H1 (cell line): ENCODE data around the gene ELANE. TPM values are rescaled to one million over a fixed set of nuclear protein-coding genes. Genes with fewer than 3 reads are reported as not detected.

ENCODE experiments used
- CTCF ChIA-PET: fragments of 300-600 bp; sonication (Branson Sonifier 250); formaldehyde crosslinking; loops from one replicate; lab custom pipeline; 2021; ENCODE audit not compliant: partially characterized antibody; lab: Charles Lee
- POLR2A ChIA-PET: fragments of 300-600 bp; sonication (Branson Sonifier 250); formaldehyde crosslinking; loops from one replicate; lab custom pipeline; 2021; ENCODE audit warnings: inconsistent platforms; ENCODE audit not compliant: partially characterized antibody; lab: Charles Lee
- DNase-seq, 2 experiments: peaks; one replicate each; pipeline versions ENCODE4 v3.0.0 to v3.0.0-alpha.2; 2010 to 2022; ENCODE audit warnings: low spot score in 2 of 2, low read depth in 1 of 2, mixed read lengths in 1 of 2
- FAIRE-seq: peaks from 2 replicates; lab custom pipeline; 2011; peaks lifted over from hg19 to GRCh38; lab: Jason Lieb, UNC
- H2AFZ ChIP-seq: 2 replicates; pipeline ENCODE4 v1.8.1; 2012; ENCODE audit warnings: low read length, inconsistent platforms
- H2AK5ac ChIP-seq: 2 replicates; pipeline ENCODE4 v1.6.1; 2013; ENCODE audit warnings: low read depth, low read length
- H2BK120ac ChIP-seq: replicated peaks from 2 replicates; pipeline ENCODE3; 2013; ENCODE audit warnings: low read depth, low read length, inconsistent platforms
- H2BK12ac ChIP-seq: 2 replicates; pipeline ENCODE4 v1.6.1; 2013; ENCODE audit warnings: low read depth, low read length
- H2BK15ac ChIP-seq: 2 replicates; pipeline ENCODE4 v1.6.1; 2013; ENCODE audit warnings: low read length
- H2BK20ac ChIP-seq: 2 replicates; pipeline ENCODE4 v1.6.1; 2013; ENCODE audit warnings: low read length
- H2BK5ac ChIP-seq: 2 replicates; pipeline ENCODE4 v1.6.1; 2013; ENCODE audit warnings: low read depth, low read length
- H3K14ac ChIP-seq: 2 replicates; pipeline ENCODE4 v1.6.1; 2013; ENCODE audit warnings: inconsistent platforms; ENCODE audit not compliant: insufficient read length
- H3K18ac ChIP-seq: 2 replicates; pipeline ENCODE4 v1.6.1; 2013; ENCODE audit warnings: low read length; ENCODE audit errors: extremely low read depth
- H3K23ac ChIP-seq: 2 replicates; pipeline ENCODE4 v1.6.1; 2013; ENCODE audit warnings: inconsistent platforms; ENCODE audit not compliant: insufficient read length
- H3K23me2 ChIP-seq: 2 replicates; pipeline ENCODE4 v1.6.1; 2013; ENCODE audit warnings: low read depth, low read length
- H3K27ac ChIP-seq: 2 replicates; pipeline ENCODE4 v1.6.1; 2011; ENCODE audit warnings: low read depth, low read length, inconsistent platforms
- H3K27me3 ChIP-seq, 4 experiments: replicated peaks in 1 of 4; 1 replicate in 1 of 4; 2 replicates in 3 of 4; pipeline versions ENCODE4 v1.6.1 to v1.8.1; 2011 to 2013; ENCODE audit warnings: low read length in 3 of 4, mild to moderate bottlenecking in 3 of 4, inconsistent platforms in 2 of 4, mixed read lengths in 2 of 4, moderate library complexity in 1 of 4; ENCODE audit not compliant: control insufficient read depth in 3 of 4, insufficient read depth in 3 of 4; ENCODE audit errors: extremely low read depth in 1 of 4
- H3K36me3 ChIP-seq, 4 experiments: 2 replicates each; pipeline versions ENCODE4 v1.6.1 to v1.8.1; 2011 to 2013; ENCODE audit warnings: mild to moderate bottlenecking in 4 of 4, low read length in 3 of 4, moderate library complexity in 2 of 4, control low read depth in 1 of 4, inconsistent platforms in 1 of 4; ENCODE audit not compliant: insufficient read depth in 4 of 4, control insufficient read depth in 2 of 4
- H3K4ac ChIP-seq: replicated peaks from 2 replicates; pipeline ENCODE3; 2013; ENCODE audit warnings: low read length, low read depth, mixed read lengths, inconsistent platforms; ENCODE audit not compliant: insufficient read length
- H3K4me1 ChIP-seq, 4 experiments: replicated peaks in 1 of 4; 1 replicate in 1 of 4; 2 replicates in 3 of 4; pipeline versions ENCODE4 v1.6.1 to v1.8.1; 2011 to 2013; ENCODE audit warnings: low read length in 3 of 4, inconsistent platforms in 2 of 4, mixed read lengths in 1 of 4; ENCODE audit not compliant: insufficient read depth in 4 of 4, control insufficient read depth in 3 of 4
- H3K4me2 ChIP-seq, 2 experiments: 2 replicates each; pipeline versions ENCODE4 v1.6.1 to v1.8.1; 2011 to 2013; ENCODE audit warnings: low read depth in 2 of 2, low read length in 2 of 2, control low read depth in 1 of 2, inconsistent platforms in 1 of 2, mild to moderate bottlenecking in 1 of 2; ENCODE audit not compliant: insufficient read depth in 1 of 2
- H3K4me3 ChIP-seq, 4 experiments: fragments of 200-600, 300-600 bp in 1 of 4; sonication (generic), shearing (Covaris generic), sonication (Bioruptor Twin) in 1 of 4; 2 replicates each; pipeline versions ENCODE4 v1.5.1 to v1.8.1; 2011 to 2016; ENCODE audit warnings: low read length in 4 of 4, low read depth in 3 of 4, control low read depth in 2 of 4, inconsistent platforms in 2 of 4, mild to moderate bottlenecking in 2 of 4, mixed read lengths in 1 of 4, moderate library complexity in 1 of 4; ENCODE audit not compliant: insufficient read depth in 2 of 4; ENCODE audit errors: extremely low read depth in 1 of 4
- H3K56ac ChIP-seq: replicated peaks from 2 replicates; pipeline ENCODE3; 2013; ENCODE audit warnings: low read depth, mild to moderate bottlenecking, mixed read lengths, low read length, inconsistent platforms; ENCODE audit not compliant: insufficient read length
- H3K79me1 ChIP-seq: 2 replicates; pipeline ENCODE4 v1.6.1; 2013; ENCODE audit warnings: low read depth, low read length, control low read depth
- H3K79me2 ChIP-seq, 2 experiments: 2 replicates each; pipeline versions ENCODE4 v1.6.1 to v1.8.1; 2012 to 2013; ENCODE audit warnings: low read length in 2 of 2, mild to moderate bottlenecking in 2 of 2, inconsistent platforms in 1 of 2; ENCODE audit not compliant: insufficient read depth in 2 of 2, control insufficient read depth in 1 of 2
- H3K9ac ChIP-seq, 4 experiments: replicated peaks in 1 of 4; 1 replicate in 1 of 4; 2 replicates in 3 of 4; pipeline versions ENCODE4 v1.6.1 to v1.8.1; 2011 to 2013; ENCODE audit warnings: low read depth in 3 of 4, low read length in 3 of 4, control low read depth in 2 of 4, mild to moderate bottlenecking in 2 of 4, moderate library complexity in 2 of 4, inconsistent platforms in 1 of 4; ENCODE audit errors: extremely low read depth in 1 of 4
- H3K9me3 ChIP-seq, 2 experiments: 2 replicates each; pipeline versions ENCODE4 v1.6.1 to v1.8.1; 2012 to 2013; ENCODE audit warnings: mild to moderate bottlenecking in 2 of 2, moderate library complexity in 2 of 2, control low read depth in 1 of 2, inconsistent platforms in 1 of 2, low read depth in 1 of 2, low read length in 1 of 2, mixed read lengths in 1 of 2; ENCODE audit not compliant: insufficient read depth in 2 of 2
- H4K20me1 ChIP-seq, 2 experiments: replicated peaks in 1 of 2; 2 replicates each; pipeline versions ENCODE3 to v1.8.1; 2011 to 2013; ENCODE audit warnings: inconsistent platforms in 2 of 2, low read length in 2 of 2, mild to moderate bottlenecking in 1 of 2; ENCODE audit not compliant: insufficient read depth in 2 of 2, control insufficient read depth in 1 of 2
- H4K5ac ChIP-seq: 2 replicates; pipeline ENCODE4 v1.6.1; 2013; ENCODE audit warnings: low read length, low read depth, mixed read lengths, inconsistent platforms; ENCODE audit not compliant: insufficient read length
- H4K8ac ChIP-seq: 2 replicates; pipeline ENCODE4 v1.8.0; 2013; ENCODE audit warnings: mild to moderate bottlenecking, moderate library complexity, low read length, inconsistent platforms; ENCODE audit not compliant: insufficient read depth; ENCODE audit errors: extremely low read depth
- H4K91ac ChIP-seq: replicated peaks from 2 replicates; pipeline ENCODE3; 2013; ENCODE audit warnings: low read length, mixed read lengths, inconsistent platforms; ENCODE audit not compliant: insufficient read length
- KDM1A ChIP-seq: fragments of 200-600, 300-600 bp; sonication (generic); IDR thresholded peaks from 2 replicates; pipeline ENCODE4 v1.7.1; 2016; ENCODE audit warnings: mild to moderate bottlenecking, low read length, borderline replicate concordance
- SIRT6 ChIP-seq: IDR thresholded peaks from one replicate; pipeline ENCODE4 v1.7.1; 2012; ENCODE audit warnings: low read length, inconsistent platforms
- WGBS, 2 experiments: shearing (Covaris generic) in 1 of 2; methylation state at CpG; one replicate each; pipeline versions ENCODE4 v1.1.6 to v1.1.7; 2013 to 2015; ENCODE audit warnings: low lambda C conversion rate in 2 of 2, mixed read lengths in 2 of 2, inconsistent platforms in 1 of 2, low coverage in 1 of 2, missing lambda C conversion rate in 1 of 2; ENCODE audit not compliant: insufficient replicate concordance in 2 of 2, insufficient coverage in 1 of 2, insufficient read length in 1 of 2; ENCODE audit errors: extremely low coverage in 1 of 2, missing lambda C conversion rate in 1 of 2; 5-methylcytosine and 5-hydroxymethylcytosine counted together
- polyA plus RNA-seq, 7 experiments: library from polyadenylated mRNA; depleted of rRNA in 3 of 7; stranded (reverse) in 5 of 7; unstranded in 2 of 7; fragments of >200 nt in 5 of 7; fragments of 200-250 nt in 2 of 7; gene quantifications; 1 replicate in 5 of 7; 2 replicates in 1 of 7; 4 replicates in 1 of 7; pipeline versions ENCODE4 v1.2.1 to v1.2.3, GENCODE V29; 2011 to 2013; ENCODE audit warnings: missing spikeins in 2 of 7, mixed read lengths in 2 of 7
- total RNA-seq: library from RNA; stranded (reverse); fragmentation: NEBNext Ultra II Directional; extraction: Animal tissue kit (Norgen Biotek cat#: 25700); gene quantifications from 2 replicates; pipeline ENCODE4 v1.2.1, GENCODE V29; 2021

The ELANE gene
- total and polyA plus RNA-seq, 2 of the 8 experiments (the other 6 are each of a cell fraction or from before 2014, with no cell fraction given): not detected

GRCh38 chr19:827710-828321 is 24.3 kb upstream of the ELANE start, which contains the start of gene AZU1:
TSS of gene AZU1 (plus strand) at chr19:827837. CDS start at chr19:827847, 10 bp downstream.
- no peak for TF ChIP-seq SIRT6
- 0 out of 2 replicates have a peak, but pooled peaks have one; percentile 43 for TF ChIP-seq KDM1A
- H3K4me1 ChIP-seq: peaks cover 0 to 7% (median 4%) of the 10 kb centered on the region in 4 experiments; a peak in 5 of 7 replicates
- H3K79me2 ChIP-seq: no peaks in the 10 kb centered on the region
- H3K18ac ChIP-seq: no peak within 1 kb of the TSS
- DNase-seq: no peak
- H3K9ac ChIP-seq: no peak within 1 kb of the TSS
- no peak within 1 kb of the TSS for H2BK15ac ChIP-seq
- H3K79me1 ChIP-seq: no peaks in the 10 kb centered on the region
- H3K27ac ChIP-seq: no peak within 1 kb of the TSS
- H4K91ac ChIP-seq: no peak within 1 kb of the TSS
- H3K9me3 ChIP-seq: no peaks in the 10 kb centered on the region
- no peak within 1 kb of the TSS for H4K5ac ChIP-seq
- no peak within 1 kb of the TSS for H3K14ac ChIP-seq
- H3K23me2 ChIP-seq: no peaks in the 10 kb centered on the region
- no peak within 1 kb of the TSS for H3K4ac ChIP-seq
- POLR2A ChIA-PET: interaction anchor here (1.2 to 12.0 kb wide), 4 partner anchors 10 to 35 kb away, joined by 4 to 277 read pairs (median 7); partner anchors contain the start of gene PTBP1
- H3K23ac ChIP-seq: no peak within 1 kb of the TSS
- no peak within 1 kb of the TSS for H3K4me2 ChIP-seq
- H3K36me3 ChIP-seq: no peaks in the 10 kb centered on the region
- no peak within 1 kb of the TSS for H3K4me3 ChIP-seq
- no peak within 1 kb of the TSS for H2BK5ac ChIP-seq
- no peaks in the 10 kb centered on the region for H3K27me3 ChIP-seq
- 92% methylated on average over 33 of the region's 33 CpGs; no CpG with 5 or more reads in 1 of the 2 experiments for WGBS, 2 experiments
- H2BK20ac ChIP-seq: no peak within 1 kb of the TSS
- H2AK5ac ChIP-seq: no peak within 1 kb of the TSS
- FAIRE-seq: no peak
- H2AFZ ChIP-seq: no peak within 1 kb of the TSS
- H4K8ac ChIP-seq: no peak within 1 kb of the TSS
- no peak within 1 kb of the TSS for H2BK120ac ChIP-seq
- CTCF ChIA-PET: interaction anchor here (1.1 to 1.2 kb wide), 2 partner anchors 28 to 70 kb away, joined by 3 to 4 read pairs; no protein-coding TSS in a partner anchor
- no peak within 1 kb of the TSS for H3K56ac ChIP-seq
- no peaks in the 10 kb centered on the region for H4K20me1 ChIP-seq
- H2BK12ac ChIP-seq: no peak within 1 kb of the TSS
